HCT116 (cell line): Measurements from ENCODE around the gene FLYWCH1. TPM values are rescaled to one million over a fixed set of nuclear protein-coding genes. Genes with fewer than 3 reads are reported as not detected.

ENCODE experiments used
- EGR1 ChIP-seq: IDR thresholded peaks from 2 replicates; pipeline ENCODE4 v1.6.1; 2012; ENCODE audit warnings: low read depth
- FOSL1 ChIP-seq: IDR thresholded peaks from 2 replicates; pipeline ENCODE4 v1.6.1; 2012; ENCODE audit warnings: low read depth
- RAD21 ChIP-seq: IDR thresholded peaks from 2 replicates; pipeline ENCODE4 v1.6.1; 2012; ENCODE audit warnings: low read depth, mild to moderate bottlenecking
- YY1 ChIP-seq: IDR thresholded peaks from 2 replicates; pipeline ENCODE4 v1.6.1; 2011; ENCODE audit warnings: low read length, low read depth, moderate library complexity, mild to moderate bottlenecking; ENCODE audit not compliant: insufficient replicate concordance; ENCODE audit errors: extremely low read depth
- ZFX ChIP-seq: fragments of 450-650 bp; IDR thresholded peaks from 2 replicates; pipeline ENCODE4 v1.6.1; 2017
- ZNF274 ChIP-seq: fragments of 200-500 bp; sonication (Bioruptor generic); IDR thresholded peaks from 2 replicates; pipeline ENCODE4 v1.6.1; 2014; ENCODE audit warnings: mild to moderate bottlenecking, low read depth, low read length, inconsistent platforms
- total RNA-seq: library from RNA; stranded (reverse); gene quantifications from one replicate; pipeline ENCODE4 v1.2.1, GENCODE V29; 2021; ENCODE audit not compliant: unreplicated experiment
- TF ChIP-seq, protein P1 (sequence below): IDR thresholded peaks from 2 replicates; pipeline ENCODE4 v1.6.1; 2012; ENCODE audit warnings: low read depth
- TF ChIP-seq, protein P2 (sequence below), 3 experiments: fragments of 200-600 bp in 1 of 3; sonication (generic) in 1 of 3; IDR thresholded peaks in 2 of 3; conservative IDR thresholded peaks in 1 of 3; 2 replicates each; pipeline ENCODE4 v1.5.1; 2012 to 2017; ENCODE audit warnings: low read depth in 2 of 3, low read length in 2 of 3, antibody characterized with exemption in 1 of 3, borderline replicate concordance in 1 of 3, control low read depth in 1 of 3, mild to moderate bottlenecking in 1 of 3, mixed read lengths in 1 of 3, mixed run types in 1 of 3, moderate library complexity in 1 of 3; ENCODE audit not compliant: insufficient read depth in 1 of 3
- TF ChIP-seq, protein P3 (sequence below): IDR thresholded peaks from 2 replicates; pipeline ENCODE4 v1.6.1; 2011; ENCODE audit warnings: mild to moderate bottlenecking, low read length, moderate library complexity; ENCODE audit not compliant: insufficient replicate concordance; ENCODE audit errors: extremely low read depth

The FLYWCH1 gene
- total RNA-seq, 1 experiment from 2014 or later = 66.6 TPM

DNA sequence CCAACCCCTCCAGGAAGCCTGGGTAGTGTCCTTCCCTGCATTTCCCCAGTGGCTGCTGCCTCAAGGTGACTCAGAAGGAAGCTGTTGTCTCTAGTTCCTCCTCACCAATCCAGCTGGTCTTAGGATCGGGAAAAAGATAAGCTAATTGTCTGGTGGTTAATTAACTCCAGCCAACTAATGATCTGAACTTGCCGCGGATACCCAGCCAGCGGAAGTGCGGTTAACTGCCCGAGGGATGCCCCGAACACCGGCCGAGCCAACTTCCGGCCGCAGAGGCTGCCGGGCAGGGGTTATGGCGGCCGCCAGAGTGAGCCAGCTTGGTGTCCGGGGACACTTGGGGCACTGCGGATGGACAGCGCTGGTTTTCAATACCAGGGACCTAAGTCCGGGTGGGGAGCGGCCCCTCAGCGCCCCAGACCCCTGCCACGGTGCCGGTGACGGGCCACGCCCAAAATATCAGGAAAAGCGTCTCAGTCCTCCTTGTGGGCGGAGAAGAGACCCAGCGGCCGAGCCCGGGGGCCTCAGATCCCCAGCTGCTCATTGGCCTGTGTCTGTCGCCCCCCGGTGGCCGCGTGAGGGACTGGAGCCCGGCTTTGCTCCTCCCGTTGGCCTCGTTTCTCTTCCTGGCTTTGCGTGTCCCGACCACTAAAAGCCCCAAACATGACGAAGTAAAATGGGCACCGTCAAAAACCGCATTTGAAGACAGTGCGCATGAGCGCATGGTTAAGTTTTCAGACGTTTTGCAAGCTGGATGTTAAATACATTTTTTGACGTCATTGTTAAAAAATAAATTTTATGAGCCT is 43.5 kb upstream of the FLYWCH1 start (continued):
- TF ChIP-seq, protein P1, sequence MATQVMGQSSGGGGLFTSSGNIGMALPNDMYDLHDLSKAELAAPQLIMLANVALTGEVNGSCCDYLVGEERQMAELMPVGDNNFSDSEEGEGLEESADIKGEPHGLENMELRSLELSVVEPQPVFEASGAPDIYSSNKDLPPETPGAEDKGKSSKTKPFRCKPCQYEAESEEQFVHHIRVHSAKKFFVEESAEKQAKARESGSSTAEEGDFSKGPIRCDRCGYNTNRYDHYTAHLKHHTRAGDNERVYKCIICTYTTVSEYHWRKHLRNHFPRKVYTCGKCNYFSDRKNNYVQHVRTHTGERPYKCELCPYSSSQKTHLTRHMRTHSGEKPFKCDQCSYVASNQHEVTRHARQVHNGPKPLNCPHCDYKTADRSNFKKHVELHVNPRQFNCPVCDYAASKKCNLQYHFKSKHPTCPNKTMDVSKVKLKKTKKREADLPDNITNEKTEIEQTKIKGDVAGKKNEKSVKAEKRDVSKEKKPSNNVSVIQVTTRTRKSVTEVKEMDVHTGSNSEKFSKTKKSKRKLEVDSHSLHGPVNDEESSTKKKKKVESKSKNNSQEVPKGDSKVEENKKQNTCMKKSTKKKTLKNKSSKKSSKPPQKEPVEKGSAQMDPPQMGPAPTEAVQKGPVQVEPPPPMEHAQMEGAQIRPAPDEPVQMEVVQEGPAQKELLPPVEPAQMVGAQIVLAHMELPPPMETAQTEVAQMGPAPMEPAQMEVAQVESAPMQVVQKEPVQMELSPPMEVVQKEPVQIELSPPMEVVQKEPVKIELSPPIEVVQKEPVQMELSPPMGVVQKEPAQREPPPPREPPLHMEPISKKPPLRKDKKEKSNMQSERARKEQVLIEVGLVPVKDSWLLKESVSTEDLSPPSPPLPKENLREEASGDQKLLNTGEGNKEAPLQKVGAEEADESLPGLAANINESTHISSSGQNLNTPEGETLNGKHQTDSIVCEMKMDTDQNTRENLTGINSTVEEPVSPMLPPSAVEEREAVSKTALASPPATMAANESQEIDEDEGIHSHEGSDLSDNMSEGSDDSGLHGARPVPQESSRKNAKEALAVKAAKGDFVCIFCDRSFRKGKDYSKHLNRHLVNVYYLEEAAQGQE = no peak
- peak; percentile 96 for TF ChIP-seq YY1
- TF ChIP-seq EGR1 = peak; percentile 67
- TF ChIP-seq RAD21 = peak; percentile 100
- TF ChIP-seq FOSL1 = no peak
- TF ChIP-seq, protein P2, sequence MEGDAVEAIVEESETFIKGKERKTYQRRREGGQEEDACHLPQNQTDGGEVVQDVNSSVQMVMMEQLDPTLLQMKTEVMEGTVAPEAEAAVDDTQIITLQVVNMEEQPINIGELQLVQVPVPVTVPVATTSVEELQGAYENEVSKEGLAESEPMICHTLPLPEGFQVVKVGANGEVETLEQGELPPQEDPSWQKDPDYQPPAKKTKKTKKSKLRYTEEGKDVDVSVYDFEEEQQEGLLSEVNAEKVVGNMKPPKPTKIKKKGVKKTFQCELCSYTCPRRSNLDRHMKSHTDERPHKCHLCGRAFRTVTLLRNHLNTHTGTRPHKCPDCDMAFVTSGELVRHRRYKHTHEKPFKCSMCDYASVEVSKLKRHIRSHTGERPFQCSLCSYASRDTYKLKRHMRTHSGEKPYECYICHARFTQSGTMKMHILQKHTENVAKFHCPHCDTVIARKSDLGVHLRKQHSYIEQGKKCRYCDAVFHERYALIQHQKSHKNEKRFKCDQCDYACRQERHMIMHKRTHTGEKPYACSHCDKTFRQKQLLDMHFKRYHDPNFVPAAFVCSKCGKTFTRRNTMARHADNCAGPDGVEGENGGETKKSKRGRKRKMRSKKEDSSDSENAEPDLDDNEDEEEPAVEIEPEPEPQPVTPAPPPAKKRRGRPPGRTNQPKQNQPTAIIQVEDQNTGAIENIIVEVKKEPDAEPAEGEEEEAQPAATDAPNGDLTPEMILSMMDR (IDR thresholded peaks at IDR 0.05 in 2 of 3, conservative IDR thresholded peaks at IDR 0.05 in 1 of 3; ENCODE audit: borderline replicate concordance in 1 of 3, insufficient read depth in 1 of 3, low read depth in 2 of 3, low read length in 2 of 3) = peak; percentile 95 to 96 (median 96)
- TF ChIP-seq ZFX = peak; percentile 52; the same call in 1 of the 2 replicates
- TF ChIP-seq ZNF274 = no peak
- TF ChIP-seq, protein P3, sequence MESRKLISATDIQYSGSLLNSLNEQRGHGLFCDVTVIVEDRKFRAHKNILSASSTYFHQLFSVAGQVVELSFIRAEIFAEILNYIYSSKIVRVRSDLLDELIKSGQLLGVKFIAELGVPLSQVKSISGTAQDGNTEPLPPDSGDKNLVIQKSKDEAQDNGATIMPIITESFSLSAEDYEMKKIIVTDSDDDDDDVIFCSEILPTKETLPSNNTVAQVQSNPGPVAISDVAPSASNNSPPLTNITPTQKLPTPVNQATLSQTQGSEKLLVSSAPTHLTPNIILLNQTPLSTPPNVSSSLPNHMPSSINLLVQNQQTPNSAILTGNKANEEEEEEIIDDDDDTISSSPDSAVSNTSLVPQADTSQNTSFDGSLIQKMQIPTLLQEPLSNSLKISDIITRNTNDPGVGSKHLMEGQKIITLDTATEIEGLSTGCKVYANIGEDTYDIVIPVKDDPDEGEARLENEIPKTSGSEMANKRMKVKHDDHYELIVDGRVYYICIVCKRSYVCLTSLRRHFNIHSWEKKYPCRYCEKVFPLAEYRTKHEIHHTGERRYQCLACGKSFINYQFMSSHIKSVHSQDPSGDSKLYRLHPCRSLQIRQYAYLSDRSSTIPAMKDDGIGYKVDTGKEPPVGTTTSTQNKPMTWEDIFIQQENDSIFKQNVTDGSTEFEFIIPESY = peak; percentile 7
